GM10248 (cell line): ENCODE results near the gene ZBED3.

Experiments used
- CTCF ChIA-PET: fragments of 300-600 bp; sonication (Branson Sonifier 250); formaldehyde crosslinking; extraction: SDS; loops from one replicate; lab custom pipeline; 2021; ENCODE audit warnings: antibody characterized with exemption; lab: Yijun Ruan, JAX
- POLR2A ChIA-PET: fragments of 350-650 bp; sonication (Branson Sonifier 250); formaldehyde crosslinking; extraction: SDS; loops from one replicate; lab custom pipeline; 2020; ENCODE audit warnings: antibody characterized with exemption; lab: Yijun Ruan, JAX
- DNase-seq: peaks from one replicate; pipeline ENCODE4 v3.0.0; 2012; ENCODE audit errors: extremely low spot score
- CTCF ChIP-seq: IDR thresholded peaks from 2 replicates; pipeline ENCODE4 v1.5.1; 2012; ENCODE audit warnings: mild to moderate bottlenecking, low read depth; ENCODE audit errors: extremely low read depth, missing control alignments, control extremely low read depth

The ZBED3 gene

DNA sequence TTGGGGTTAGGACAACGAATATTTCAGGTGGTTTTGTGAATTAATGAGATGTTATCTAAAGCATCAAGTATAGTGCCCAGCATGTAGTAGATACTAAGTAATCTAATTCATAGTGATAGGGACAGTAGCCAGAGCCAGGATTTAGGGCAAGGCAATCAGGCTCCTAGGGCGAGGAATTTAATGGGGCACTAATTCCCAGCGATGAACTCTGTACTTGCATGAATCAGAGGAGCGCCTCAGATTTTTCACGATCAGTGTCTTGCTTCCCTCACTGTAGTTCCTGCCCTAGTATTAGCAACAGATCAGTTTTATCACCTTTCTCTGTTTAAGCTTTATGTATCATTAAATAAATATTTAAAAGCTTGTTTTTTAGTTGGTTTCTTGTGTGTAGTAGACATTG lies 53.7 kb downstream of the ZBED3 start:
- DNase-seq, result no peak
- ChIA-PET CTCF (interaction anchor here (0.6 to 1.1 kb wide), 2 partner anchors 44 to 166 kb away, joined by 3 to 4 read pairs; no protein-coding TSS in a partner anchor), POLR2A (no interaction called here)

DNA sequence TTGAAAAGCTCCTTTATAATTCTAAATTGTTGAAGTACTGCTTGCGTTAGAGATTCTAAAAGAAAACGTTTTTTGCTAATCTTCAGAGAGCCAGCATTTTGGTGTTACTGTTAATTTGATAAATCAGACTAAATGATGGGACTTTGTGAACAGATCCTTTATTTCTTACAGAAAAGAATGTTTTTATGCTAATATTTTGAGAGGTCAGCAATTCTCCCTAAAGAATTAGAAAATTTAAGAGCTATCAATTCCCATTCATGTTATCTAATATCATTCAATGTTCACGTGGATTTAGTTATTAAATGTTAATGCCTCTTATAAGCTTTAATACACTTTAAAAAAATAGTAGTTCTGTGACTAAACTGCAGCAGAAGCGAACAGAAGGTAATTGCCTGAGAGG lies 54.5 kb downstream of the ZBED3 start:
- CTCF ChIA-PET, result interaction anchor here (0.8 to 1.1 kb wide), 2 partner anchors 13 to 44 kb away, joined by 3 to 4 read pairs; no protein-coding TSS in a partner anchor

More for the DNA sequence above, 53.7 kb downstream of the ZBED3 start:
- TF ChIP-seq CTCF, result no peak

DNA sequence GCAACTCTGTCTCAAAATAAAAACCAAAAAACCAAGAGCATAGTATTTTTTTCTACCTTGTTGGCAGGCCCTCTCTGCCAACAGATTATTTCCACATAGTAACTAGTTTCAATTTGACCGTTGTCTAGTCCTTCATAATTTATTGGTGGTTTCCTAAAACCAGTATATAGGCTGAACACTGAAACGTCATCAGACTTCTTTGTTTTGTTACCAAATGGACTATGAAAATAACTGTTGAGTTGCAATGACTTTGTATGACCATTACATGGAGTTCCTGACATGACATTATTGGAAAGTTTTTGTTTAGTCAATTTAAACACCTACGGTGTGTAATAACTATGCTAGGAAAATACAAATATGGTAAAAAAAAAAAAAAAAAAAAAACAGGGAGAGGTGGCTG lies 55.2 kb downstream of the ZBED3 start:
- CTCF ChIA-PET, result interaction anchor here (1.1 kb wide), 1 partner anchor 22 kb away, joined by 5 read pairs; no protein-coding TSS in a partner anchor
- TF ChIP-seq CTCF, result no peak
- POLR2A ChIA-PET, result interaction anchor here (0.7 kb wide), 1 partner anchor 163 kb away, joined by 10 read pairs; no protein-coding TSS in a partner anchor
- no peak for DNase-seq

More for the DNA sequence above, 54.5 kb downstream of the ZBED3 start:
- no peak for TF ChIP-seq CTCF
- no peak for DNase-seq
- POLR2A ChIA-PET, result no interaction called here

GRCh38 chr5:77030097-77031071 lies 56.7 kb downstream of the ZBED3 start, which contains the start of gene AGGF1:
AGGF1 (plus strand) TSS chr5:77030404; CDS start chr5:77030767, 363 bp downstream.
- DNase-seq, result peak; percentile 91
- TF ChIP-seq CTCF, result no peak
- POLR2A ChIA-PET, result interaction anchor here (0.6 kb wide), 1 partner anchor 187 kb away, joined by 3 read pairs; no protein-coding TSS in a partner anchor
- CTCF ChIA-PET, result interaction anchor here (1.0 to 1.5 kb wide), 9 partner anchors 15 to 462 kb away, joined by 3 to 5 read pairs (median 3); partner anchors contain the start of gene WDR41

GRCh38 chr5:77029376-77029885 lies 57.7 kb downstream of the ZBED3 start:
- ChIA-PET CTCF (interaction anchor here (1.2 kb wide), 1 partner anchor 16 kb away, joined by 3 read pairs; no protein-coding TSS in a partner anchor), POLR2A (interaction anchor here (0.6 kb wide), 1 partner anchor 186 kb away, joined by 3 read pairs; no protein-coding TSS in a partner anchor)
- TF ChIP-seq CTCF, result no peak
- no peak for DNase-seq

GRCh38 chr5:77028631-77029375 lies 58.3 kb downstream of the ZBED3 start:
- CTCF ChIA-PET, result no interaction called here
- no peak for DNase-seq
- POLR2A ChIA-PET, result no interaction called here
- TF ChIP-seq CTCF, result no peak
